Spleen (tissue), 11 donors: Measurements from ENCODE around the gene MCC. TPM values are rescaled to one million over a fixed set of nuclear protein-coding genes. Genes with fewer than 3 reads are reported as not detected.

ENCODE experiments used
- DNase-seq: peaks from one replicate; pipeline ENCODE4 v3.0.0-alpha.2; 2020
- H3K27ac ChIP-seq, 8 donors: fragments of 200-600 bp; sonication (generic) in 7 of 8; 1 replicate in 4 of 8; 2 replicates in 4 of 8; pipeline versions ENCODE4 v1.5.0 to v1.8.0; 2016 to 2021; ENCODE audit warnings: inconsistent platforms in 4 of 8, mild to moderate bottlenecking in 4 of 8, moderate library complexity in 1 of 8
- H3K27me3 ChIP-seq, 7 donors: fragments of 200-600 bp; sonication (generic) in 6 of 7; replicated peaks in 1 of 7; 1 replicate in 4 of 7; 2 replicates in 3 of 7; pipeline versions ENCODE4 v1.5.0 to v1.8.0; 2016 to 2021; ENCODE audit warnings: inconsistent platforms in 3 of 7, mild to moderate bottlenecking in 1 of 7
- H3K36me3 ChIP-seq, 6 donors: fragments of 200-600 bp; sonication (generic) in 5 of 6; 1 replicate in 4 of 6; 2 replicates in 2 of 6; pipeline versions ENCODE4 v1.5.0 to v1.8.0; 2016 to 2021; ENCODE audit warnings: inconsistent platforms in 2 of 6
- H3K4me1 ChIP-seq, 6 donors: fragments of 200-600 bp; sonication (generic) in 5 of 6; 1 replicate in 3 of 6; 2 replicates in 3 of 6; pipeline versions ENCODE4 v1.5.0 to v1.8.0; 2016 to 2021; ENCODE audit warnings: inconsistent platforms in 3 of 6
- H3K4me3 ChIP-seq, 8 donors: fragments of 200-600 bp; sonication (generic) in 7 of 8; 1 replicate in 4 of 8; 2 replicates in 4 of 8; pipeline versions ENCODE4 v1.5.0 to v1.8.0; 2016 to 2021; ENCODE audit warnings: inconsistent platforms in 4 of 8, mild to moderate bottlenecking in 4 of 8, moderate library complexity in 2 of 8
- H3K9me3 ChIP-seq, 8 donors: fragments of 200-600 bp; sonication (generic) in 7 of 8; 1 replicate in 4 of 8; 2 replicates in 4 of 8; pipeline versions ENCODE4 v1.5.0 to v1.8.0; 2016 to 2021; ENCODE audit warnings: inconsistent platforms in 4 of 8
- POLR2A ChIP-seq, 3 donors: fragments of 450-650 bp; IDR thresholded peaks; one replicate each; pipeline ENCODE4 v1.5.1; 2017; ENCODE audit warnings: antibody characterized with exemption in 3 of 3, mild to moderate bottlenecking in 1 of 3
- POLR2AphosphoS5 ChIP-seq, 3 donors: sonication (generic); formaldehyde crosslinking; IDR thresholded peaks; one replicate each; pipeline ENCODE4 v1.5.1; 2017; ENCODE audit warnings: antibody characterized with exemption in 3 of 3
- WGBS, 5 donors: extraction: QIAGEN DNeasy Blood & Tissue Kit in 3 of 5; methylation state at CpG; one replicate each; pipeline versions ENCODE4 v1.1.5 to v1.1.7; 2013 to 2018; 5-methylcytosine and 5-hydroxymethylcytosine counted together
- intact Hi-C: fragments of 100-400 bp; cut with DNase I; formaldehyde crosslinking; loops from one replicate; pipeline ENCODE4 v1.15.0; 2023; ENCODE audit warnings: low total_unique reads
- polyA plus RNA-seq, 3 donors: library from polyadenylated mRNA; stranded (reverse); fragments of 200-250 nt; gene quantifications; one replicate each; pipeline ENCODE4 v1.2.1, GENCODE V29; 2013
- total RNA-seq, 7 donors: library from RNA; depleted of rRNA in 3 of 7; stranded (reverse); fragments of >200 nt in 3 of 7; fragmentation: NEBNext Ultra II Directional in 4 of 7; extraction: Animal tissue kit (Norgen Biotek cat#: 25700) in 4 of 7; gene quantifications; one replicate each; pipeline versions ENCODE4 v1.1.0 to v1.2.1, GENCODE V29; 2016 to 2021
- TF ChIP-seq, protein P1 (sequence below), 11 experiments: fragments of 200-600 bp in 7 of 11; fragments of 450-650 bp in 4 of 11; sonication (generic) in 4 of 11; IDR thresholded peaks in 8 of 11; conservative IDR thresholded peaks in 3 of 11; 1 replicate in 7 of 11; 2 replicates in 4 of 11; pipeline versions ENCODE4 v1.4.0 to v1.8.0; 2016 to 2021; ENCODE audit warnings: antibody characterized with exemption in 11 of 11, inconsistent platforms in 4 of 11, mild to moderate bottlenecking in 1 of 11
- donor health status: healthy with polysubstance abuse.
- donor health status: DM: no; HTN: no; CAD: no; lungs with moderate emphysema.
- donor health status: DM: no; HTN: no; CAD: no.
- donor health status: Bipolar disorder and iron deficiency.
- donor health status: healthy.
- donor health status: DM: no; HTN: no; CAD: no.
- donor health status: DM: yes; HTN: yes; CAD: no.

MCC gene
- total and polyA plus RNA-seq, 10 donors: 1.3 to 32.8 (median 15.8) TPM

DNA sequence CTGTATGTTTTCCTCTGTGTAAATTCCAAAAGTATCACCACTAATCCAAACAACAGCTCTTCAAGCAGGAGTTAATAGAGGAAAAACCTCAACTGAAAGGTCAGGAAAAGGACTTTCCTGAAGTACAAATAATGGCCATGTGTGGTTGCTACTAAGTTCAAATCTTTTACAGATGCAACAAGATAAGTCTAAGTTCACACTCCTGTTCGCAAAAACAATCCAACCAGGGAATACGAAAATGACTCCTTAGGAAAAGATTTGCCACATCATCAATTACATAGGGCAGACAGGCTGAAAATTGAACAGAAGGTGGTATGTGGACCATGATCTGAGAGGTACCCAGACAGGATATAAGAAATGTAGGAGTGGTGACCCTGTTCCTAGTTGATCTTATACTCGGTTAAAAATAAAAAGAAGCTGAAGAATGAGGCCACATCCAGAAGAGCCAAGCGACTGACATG lies 263.6 kb downstream of the MCC start:
- no peak for DNase-seq
- H3K36me3 ChIP-seq: no peaks in the 10 kb centered on the region
- intact Hi-C loops: no loop called here
- TF ChIP-seq, protein P1, sequence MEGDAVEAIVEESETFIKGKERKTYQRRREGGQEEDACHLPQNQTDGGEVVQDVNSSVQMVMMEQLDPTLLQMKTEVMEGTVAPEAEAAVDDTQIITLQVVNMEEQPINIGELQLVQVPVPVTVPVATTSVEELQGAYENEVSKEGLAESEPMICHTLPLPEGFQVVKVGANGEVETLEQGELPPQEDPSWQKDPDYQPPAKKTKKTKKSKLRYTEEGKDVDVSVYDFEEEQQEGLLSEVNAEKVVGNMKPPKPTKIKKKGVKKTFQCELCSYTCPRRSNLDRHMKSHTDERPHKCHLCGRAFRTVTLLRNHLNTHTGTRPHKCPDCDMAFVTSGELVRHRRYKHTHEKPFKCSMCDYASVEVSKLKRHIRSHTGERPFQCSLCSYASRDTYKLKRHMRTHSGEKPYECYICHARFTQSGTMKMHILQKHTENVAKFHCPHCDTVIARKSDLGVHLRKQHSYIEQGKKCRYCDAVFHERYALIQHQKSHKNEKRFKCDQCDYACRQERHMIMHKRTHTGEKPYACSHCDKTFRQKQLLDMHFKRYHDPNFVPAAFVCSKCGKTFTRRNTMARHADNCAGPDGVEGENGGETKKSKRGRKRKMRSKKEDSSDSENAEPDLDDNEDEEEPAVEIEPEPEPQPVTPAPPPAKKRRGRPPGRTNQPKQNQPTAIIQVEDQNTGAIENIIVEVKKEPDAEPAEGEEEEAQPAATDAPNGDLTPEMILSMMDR (IDR thresholded peaks at IDR 0.05 in 8 of 11, conservative IDR thresholded peaks at IDR 0.05 in 3 of 11): no peak
- TF ChIP-seq POLR2AphosphoS5 (IDR thresholded peaks at IDR 0.05) (no peak), POLR2A (IDR thresholded peaks at IDR 0.05) (no peak)
- no peaks in the 10 kb centered on the region for H3K27me3 ChIP-seq
- no peaks in the 10 kb centered on the region for H3K9me3 ChIP-seq
- peaks cover 0 to 5% (median 0%) of the 10 kb centered on the region in 6 donors for H3K4me1 ChIP-seq
- H3K27ac ChIP-seq: peak overlapping the region in 3 of 8 donors; percentile 21 to 32 (median 22)
- H3K4me3 ChIP-seq: no peak overlapping the region
- 69 to 80% (median 76%) methylated on average over 4 of the region's 4 CpGs for WGBS, 5 donors

- Histone ChIP-seq H3K27ac (peak overlapping the region in 3 of 8 donors; percentile 21 to 32 (median 22)), H3K27me3 (no peaks in the 10 kb centered on the region), H3K9me3 (no peaks in the 10 kb centered on the region), H3K4me1 (peaks cover 0 to 5% (median 0%) of the 10 kb centered on the region in 6 donors), H3K4me3 (no peak overlapping the region), H3K36me3 (no peaks in the 10 kb centered on the region)
- no peak for DNase-seq
- intact Hi-C loops: no loop called here
- TF ChIP-seq, protein P1 (IDR thresholded peaks at IDR 0.05 in 8 of 11, conservative IDR thresholded peaks at IDR 0.05 in 3 of 11): no peak
- TF ChIP-seq POLR2A (IDR thresholded peaks at IDR 0.05) (no peak), POLR2AphosphoS5 (IDR thresholded peaks at IDR 0.05) (no peak)
- WGBS, 5 donors: 86 to 92% (median 88%) methylated on average over 13 of the region's 13 CpGs
Measured at GRCh38 chr5:113223831-113224604, 264.2 kb downstream of the MCC start.

DNA sequence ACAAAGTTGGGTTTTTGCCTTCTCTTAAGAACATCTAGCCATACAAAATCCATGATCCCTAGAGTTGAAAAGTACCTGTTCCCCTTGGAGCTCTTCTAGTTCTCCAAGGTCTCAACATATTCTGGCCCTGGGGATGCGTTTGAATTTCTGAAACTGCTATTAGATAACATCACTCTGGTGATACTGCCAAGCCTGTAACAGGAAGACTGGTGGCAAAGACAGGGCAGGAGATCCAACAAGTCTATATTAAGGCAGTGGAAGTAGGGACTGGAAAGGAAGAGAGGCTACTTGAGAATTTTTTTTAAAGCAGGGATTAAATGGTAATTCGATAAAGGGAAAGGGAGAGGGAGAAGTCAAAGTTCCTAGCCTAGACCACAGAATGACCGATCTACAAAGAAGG lies 264.9 kb downstream of the MCC start:
- WGBS, 5 donors: 64 to 79% (median 76%) methylated on average over 3 of the region's 3 CpGs
- intact Hi-C loops: no loop called here
- Histone ChIP-seq H3K4me1 (peaks cover 0 to 8% (median 1%) of the 10 kb centered on the region in 6 donors), H3K27me3 (no peaks in the 10 kb centered on the region), H3K9me3 (no peaks in the 10 kb centered on the region), H3K4me3 (no peak overlapping the region), H3K27ac (no peak overlapping the region), H3K36me3 (no peaks in the 10 kb centered on the region)
- no peak for DNase-seq
- TF ChIP-seq, protein P1 (IDR thresholded peaks at IDR 0.05 in 8 of 11, conservative IDR thresholded peaks at IDR 0.05 in 3 of 11): no peak
- TF ChIP-seq POLR2AphosphoS5 (IDR thresholded peaks at IDR 0.05) (no peak), POLR2A (IDR thresholded peaks at IDR 0.05) (no peak)
